ENCODE measurements around the gene MYB.

DNA sequence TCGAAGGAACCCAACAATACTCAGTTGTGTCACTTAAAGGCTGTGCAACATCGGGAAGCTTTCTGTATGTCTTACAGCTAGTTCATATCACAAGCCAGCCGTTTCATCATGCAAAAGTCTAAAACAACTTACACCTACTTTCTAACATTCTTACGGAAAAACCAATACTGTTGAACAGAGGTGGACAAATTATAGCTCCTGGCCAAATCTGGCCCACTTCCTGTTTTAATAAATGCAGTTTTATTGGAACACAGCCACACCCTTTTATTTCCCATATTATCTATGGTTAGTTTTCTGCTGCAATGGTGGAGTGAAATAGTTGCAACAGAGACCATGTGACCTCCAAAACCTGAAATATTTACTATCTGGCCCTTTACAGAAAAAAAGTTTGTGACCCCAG, 46.6 kb downstream of the MYB start:
- TF ChIP-seq, protein P1, sequence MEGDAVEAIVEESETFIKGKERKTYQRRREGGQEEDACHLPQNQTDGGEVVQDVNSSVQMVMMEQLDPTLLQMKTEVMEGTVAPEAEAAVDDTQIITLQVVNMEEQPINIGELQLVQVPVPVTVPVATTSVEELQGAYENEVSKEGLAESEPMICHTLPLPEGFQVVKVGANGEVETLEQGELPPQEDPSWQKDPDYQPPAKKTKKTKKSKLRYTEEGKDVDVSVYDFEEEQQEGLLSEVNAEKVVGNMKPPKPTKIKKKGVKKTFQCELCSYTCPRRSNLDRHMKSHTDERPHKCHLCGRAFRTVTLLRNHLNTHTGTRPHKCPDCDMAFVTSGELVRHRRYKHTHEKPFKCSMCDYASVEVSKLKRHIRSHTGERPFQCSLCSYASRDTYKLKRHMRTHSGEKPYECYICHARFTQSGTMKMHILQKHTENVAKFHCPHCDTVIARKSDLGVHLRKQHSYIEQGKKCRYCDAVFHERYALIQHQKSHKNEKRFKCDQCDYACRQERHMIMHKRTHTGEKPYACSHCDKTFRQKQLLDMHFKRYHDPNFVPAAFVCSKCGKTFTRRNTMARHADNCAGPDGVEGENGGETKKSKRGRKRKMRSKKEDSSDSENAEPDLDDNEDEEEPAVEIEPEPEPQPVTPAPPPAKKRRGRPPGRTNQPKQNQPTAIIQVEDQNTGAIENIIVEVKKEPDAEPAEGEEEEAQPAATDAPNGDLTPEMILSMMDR (conservative IDR thresholded peaks at IDR 0.05; ENCODE audit: low read length), result no peak
- TF ChIP-seq EZH2phosphoT487 (IDR thresholded peaks at IDR 0.05; ENCODE audit: borderline replicate concordance, low read depth, low read length), result no peak

Measured in OCI-LY7 (cell line).